Cardiac septum (tissue), 1 donor: ENCODE measurements around the gene STON1. TPM values are rescaled to one million over a fixed set of nuclear protein-coding genes. Genes with fewer than 3 reads are reported as not detected.
"Not testable (repeated sequence)": the region's sequence is repeated elsewhere in the genome, so short reads cannot be mapped to it uniquely, and the experiment has no call there.

Experiments
- DNase-seq: peaks from one replicate; pipeline ENCODE4 v3.0.0-alpha.2; 2020; ENCODE audit warnings: low spot score
- intact Hi-C: fragments of 100-400 bp; cut with DNase I; formaldehyde crosslinking; loops from one replicate; pipeline ENCODE4 v1.14.0; 2022
- total RNA-seq: library from RNA; stranded (reverse); fragmentation: NEBNext Ultra II Directional; extraction: Animal tissue kit (Norgen Biotek cat#: 25700); gene quantifications from one replicate; pipeline ENCODE4 v1.2.1, GENCODE V29; 2021
- donor health status: DM: no; HTN: no; CAD: no.

The STON1 gene
- total RNA-seq, 1 donor from 2014 or later = 6.7 TPM

DNA sequence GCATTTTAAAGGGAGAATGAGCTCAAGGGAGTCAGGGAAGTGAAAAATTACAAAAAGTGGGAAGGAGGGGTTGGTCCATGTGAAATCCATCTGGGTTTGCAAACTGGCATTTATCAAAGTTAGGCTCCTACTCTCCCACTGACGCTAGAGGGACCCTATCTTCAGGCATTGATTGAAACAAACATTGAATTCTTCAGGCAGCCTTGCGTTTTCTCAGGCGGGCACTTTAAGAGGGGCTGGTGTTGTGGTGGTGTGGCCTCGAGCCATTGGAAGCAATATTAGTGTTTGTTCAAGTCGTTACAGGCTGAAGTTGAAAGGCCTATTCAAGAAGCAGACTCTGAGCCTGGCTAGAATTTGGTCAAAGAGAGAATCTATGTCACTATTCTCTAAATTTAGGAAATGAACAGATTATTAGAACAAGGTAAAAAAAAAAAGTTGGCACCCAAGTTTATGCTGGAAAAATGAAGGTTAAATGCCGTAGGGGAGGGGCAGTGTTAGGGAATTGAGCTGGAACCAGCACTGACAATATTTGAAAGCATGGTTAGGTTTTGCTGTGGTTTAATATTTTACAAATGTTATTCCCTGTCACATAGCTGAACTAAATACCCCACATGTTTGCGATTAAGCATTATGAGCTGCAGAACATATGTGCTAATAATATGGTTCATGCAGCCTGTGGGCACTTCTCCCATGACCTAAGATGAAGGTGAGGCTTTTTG is 36.8 kb downstream of the STON1 start:
- intact Hi-C loops = no loop called here
- DNase-seq = no peak

DNA sequence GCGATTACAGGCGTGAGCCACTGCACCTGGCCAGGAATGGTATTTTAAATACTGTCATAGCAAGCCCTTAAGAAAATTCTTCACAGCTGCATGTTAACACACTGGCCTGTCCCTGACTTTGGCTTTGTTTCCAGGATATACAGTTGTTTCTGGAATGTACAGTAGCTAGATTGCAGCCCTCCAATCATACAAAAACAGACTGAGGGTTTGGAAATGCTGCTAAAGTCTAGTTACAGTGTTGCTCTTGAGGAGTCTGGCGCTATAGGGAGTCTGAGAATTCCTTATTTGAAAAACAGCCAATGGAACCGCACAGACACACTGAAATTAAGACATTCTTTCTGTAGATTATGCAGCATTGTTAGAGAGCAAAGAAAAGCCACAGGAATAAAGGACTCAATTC is 37.7 kb downstream of the STON1 start:
- no peak for DNase-seq
- intact Hi-C loops = no loop called here

DNA sequence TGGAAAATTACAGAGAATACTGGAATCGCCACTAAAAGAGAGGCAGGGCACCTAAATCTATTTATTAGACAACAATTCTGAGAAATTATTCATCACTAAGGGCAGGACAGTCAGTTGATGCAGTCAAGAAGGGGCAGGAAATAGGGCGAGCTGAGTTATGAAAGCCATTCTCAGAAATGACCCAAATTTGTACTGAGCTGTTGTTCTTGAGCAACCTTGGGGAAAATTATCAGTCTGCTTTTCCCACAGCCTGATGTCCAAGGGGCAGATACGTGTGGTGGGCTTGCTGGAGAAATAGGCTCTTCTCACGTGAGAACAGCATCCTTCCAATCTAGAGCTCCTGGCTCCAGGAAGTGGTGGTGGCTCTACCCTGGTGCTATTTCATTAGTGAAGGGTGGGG is 38.6 kb downstream of the STON1 start:
- intact Hi-C loops = no loop called here
- no peak for DNase-seq

DNA sequence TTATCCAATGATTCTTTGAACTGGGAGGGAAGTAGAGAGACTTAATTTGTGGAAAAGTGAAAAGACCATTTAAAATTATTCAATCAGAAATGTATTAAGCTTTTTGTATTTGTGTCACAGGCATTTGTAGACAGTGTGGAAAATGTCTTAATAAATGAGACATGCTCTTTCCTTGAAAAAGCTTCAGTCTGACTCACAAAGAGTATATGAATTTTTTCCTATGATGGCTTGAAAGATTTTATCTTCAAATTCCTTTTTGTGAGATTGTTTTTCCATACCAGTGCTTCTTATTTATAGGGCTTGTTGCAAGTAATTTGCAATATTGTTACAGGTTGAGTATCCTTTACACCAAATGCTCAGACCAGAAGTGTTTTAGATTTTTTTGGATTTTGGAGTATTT is 39.5 kb downstream of the STON1 start:
- intact Hi-C loops = no loop called here
- DNase-seq = no peak

DNA sequence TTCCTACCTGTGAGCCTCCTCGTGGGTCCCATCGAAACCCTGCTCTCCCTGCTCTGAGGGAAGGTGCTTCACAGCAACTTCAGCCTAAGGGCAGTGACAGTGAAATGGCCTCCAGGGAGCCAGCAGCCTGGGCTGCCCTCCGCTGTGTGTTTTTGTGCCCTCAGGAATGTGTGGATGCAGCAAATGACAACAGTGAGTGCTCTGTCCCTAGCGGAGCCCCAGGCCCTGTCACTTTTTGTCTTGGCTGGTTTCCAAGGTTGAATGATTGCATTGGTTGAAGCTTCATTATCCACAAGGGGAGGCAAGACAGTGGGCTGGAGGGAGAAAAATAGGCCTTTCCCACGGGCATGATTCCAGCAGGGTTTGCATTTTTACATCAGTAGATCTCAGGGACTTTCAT is 42.9 kb downstream of the STON1 start:
- intact Hi-C loops = no loop called here
- no peak for DNase-seq

DNA sequence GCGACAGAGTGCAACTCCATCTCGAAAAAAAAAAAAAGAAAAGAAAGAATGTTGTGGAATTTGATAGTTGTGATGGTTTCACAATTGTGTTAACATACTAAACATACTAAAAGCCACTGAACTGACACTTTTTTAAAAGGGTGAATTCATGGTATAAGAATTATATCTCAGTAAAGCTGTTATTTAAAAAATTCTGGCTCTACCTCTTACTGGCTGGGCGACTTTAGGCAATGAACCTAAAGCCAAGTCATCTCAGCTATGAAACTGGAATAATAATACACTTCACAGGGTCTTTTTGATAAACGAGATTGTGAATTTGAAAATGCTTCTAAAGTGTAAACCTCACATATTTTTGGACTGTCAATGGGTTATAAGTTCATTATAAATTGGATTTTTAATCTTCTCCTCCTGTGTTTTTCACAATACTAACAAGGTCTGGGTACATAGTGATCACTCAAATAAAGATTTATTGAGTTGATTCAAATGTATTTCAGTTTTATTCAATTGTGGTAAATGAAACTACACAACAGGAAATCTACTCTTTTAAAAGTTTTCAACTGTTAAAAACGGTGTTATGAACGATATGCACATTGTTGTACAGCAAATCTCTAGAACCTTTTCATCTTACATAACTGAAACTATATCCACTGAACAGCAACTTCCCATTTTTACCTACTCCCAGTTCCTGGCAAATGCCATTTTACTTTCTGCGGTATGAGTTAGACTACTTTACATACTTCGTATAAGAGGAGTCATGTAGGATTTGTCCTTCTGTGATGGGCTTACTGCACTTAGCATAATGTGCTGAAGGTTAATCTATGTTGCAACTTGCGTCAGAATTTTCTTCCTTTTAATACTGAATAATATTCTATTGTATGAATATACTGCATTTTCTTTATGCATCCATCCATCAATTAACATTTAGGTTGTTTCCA is 44.7 kb downstream of the STON1 start:
- intact Hi-C loops = no loop called here
- DNase-seq = no peak

DNA sequence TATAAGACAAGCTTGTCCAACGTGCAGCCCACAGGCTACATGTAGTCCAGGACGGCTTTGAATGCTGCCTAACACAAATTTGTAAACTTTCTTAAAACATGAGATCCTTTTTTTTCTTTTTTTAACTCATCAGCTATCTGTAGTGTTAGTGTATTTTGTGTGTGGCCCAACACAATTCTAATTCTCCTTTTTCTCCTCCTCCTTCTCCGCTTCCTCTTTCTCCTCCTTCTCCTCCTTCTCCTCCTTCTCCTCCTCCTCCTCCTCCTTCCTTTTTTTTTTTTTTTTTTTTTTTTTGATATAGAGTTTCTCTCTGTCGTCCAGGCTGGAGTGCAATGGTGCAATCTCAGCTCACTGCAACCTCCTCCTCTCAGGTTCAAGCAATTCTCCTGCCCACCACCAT is 48.4 kb downstream of the STON1 start:
- intact Hi-C loops = no loop called here
- DNase-seq = no peak

DNA sequence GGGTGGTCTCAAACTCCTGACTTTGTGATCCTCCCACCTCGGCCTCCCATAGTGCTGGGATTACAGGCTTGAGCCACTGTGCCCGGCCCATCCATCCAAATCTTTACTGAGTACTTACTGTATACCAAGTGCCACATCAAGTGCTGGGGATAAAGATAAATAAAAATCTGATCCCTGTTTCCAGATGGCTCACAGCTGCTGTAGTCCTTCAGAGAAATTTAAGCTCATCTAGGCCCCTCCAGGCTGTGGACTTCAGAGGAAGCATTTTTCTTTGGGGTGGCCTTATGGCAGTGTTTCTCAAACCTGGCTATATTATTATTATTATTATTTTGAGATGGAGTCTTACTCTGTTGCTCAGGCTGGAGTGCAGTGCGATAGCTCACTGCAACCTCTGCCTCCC is 54.0 kb downstream of the STON1 start:
- intact Hi-C loops = loop anchor here (10.0 kb wide), 1 partner anchor 109 kb away; no protein-coding TSS in a partner anchor
- no peak for DNase-seq

DNA sequence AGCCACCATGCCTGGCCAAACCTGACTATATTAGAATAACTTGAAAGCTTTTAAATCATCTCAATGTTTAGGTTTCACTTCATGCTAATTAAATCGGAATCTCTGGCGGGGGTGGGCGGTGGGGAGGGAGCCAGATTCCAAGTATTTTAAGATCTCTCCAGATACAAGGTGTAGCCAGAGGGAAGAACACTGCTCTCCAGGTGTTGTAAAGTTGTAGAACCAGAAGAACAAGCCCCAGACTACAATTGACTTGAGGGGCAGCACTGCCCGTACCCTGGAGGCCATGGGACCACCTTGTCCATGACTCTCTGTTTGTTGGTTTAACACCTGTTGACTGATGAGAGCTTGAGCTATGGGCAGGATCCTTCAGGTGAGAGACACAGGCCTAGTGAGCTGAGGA is 54.6 kb downstream of the STON1 start:
- no peak for DNase-seq
- intact Hi-C loops = loop anchor here (10.0 kb wide), 1 partner anchor 110 kb away; no protein-coding TSS in a partner anchor

DNA sequence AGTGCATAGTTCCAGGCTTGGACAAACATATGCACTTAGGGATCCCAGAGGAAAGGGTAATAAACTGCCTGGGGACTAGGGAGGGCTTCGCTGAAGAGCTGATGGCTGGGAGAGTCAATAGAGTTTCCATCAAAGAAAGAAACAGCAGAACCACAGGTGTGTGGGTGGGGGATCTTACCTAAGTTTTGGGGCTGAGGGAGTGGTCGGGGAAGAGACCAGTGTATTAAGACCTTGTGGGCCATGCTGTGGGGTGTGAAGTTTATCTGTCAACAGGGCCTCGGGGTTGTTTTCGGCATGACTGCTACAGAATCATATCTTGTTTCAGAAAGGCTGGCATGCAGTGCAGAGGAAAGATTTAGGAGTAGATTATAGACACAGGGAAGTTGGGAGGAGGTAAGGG is 56.5 kb downstream of the STON1 start:
- no peak for DNase-seq
- intact Hi-C loops = loop anchor here (10.0 kb wide), 1 partner anchor 112 kb away; no protein-coding TSS in a partner anchor

DNA sequence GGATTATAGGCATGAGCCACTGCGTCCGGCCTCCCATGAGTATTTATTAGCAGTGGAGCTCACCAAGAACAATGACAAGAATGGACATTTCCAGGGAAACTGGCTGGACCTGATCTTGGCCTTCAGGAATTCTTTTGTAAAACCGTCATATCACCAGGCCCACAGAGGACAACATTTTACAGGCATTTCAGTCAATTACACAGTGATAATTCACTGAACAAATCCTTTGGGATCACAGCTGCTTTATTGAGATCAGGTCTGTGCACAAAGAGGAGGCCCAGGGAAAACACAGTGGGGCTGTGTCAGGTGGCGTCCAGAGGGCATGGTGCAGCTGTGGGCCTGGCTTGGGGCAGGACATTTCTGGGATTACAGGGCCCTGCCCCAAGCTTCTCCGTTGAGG is 57.6 kb downstream of the STON1 start:
- no peak for DNase-seq
- intact Hi-C loops = loop anchor here (10.0 kb wide), 1 partner anchor 113 kb away; no protein-coding TSS in a partner anchor

DNA sequence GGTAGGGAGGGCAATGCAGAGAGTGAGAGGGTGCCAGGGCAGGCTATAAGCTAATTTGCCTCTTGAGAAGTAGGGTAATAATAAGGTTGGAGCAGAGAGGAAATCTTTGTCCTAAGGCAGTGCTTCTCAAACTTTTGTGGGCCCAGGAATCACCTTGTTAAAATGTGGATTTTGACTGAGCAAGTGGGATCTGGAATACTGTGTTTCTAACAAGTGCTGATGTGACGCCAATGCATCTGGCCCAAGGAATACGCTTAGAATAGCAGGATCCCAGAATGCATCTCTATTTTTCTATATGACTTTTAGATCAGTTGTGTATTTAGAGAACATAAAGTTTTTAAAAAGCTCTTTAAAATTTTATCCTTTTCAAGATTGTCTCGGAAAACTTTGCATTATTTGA is 58.0 kb downstream of the STON1 start:
- DNase-seq = no peak
- intact Hi-C loops = loop anchor here (10.0 kb wide), 1 partner anchor 113 kb away; no protein-coding TSS in a partner anchor

DNA sequence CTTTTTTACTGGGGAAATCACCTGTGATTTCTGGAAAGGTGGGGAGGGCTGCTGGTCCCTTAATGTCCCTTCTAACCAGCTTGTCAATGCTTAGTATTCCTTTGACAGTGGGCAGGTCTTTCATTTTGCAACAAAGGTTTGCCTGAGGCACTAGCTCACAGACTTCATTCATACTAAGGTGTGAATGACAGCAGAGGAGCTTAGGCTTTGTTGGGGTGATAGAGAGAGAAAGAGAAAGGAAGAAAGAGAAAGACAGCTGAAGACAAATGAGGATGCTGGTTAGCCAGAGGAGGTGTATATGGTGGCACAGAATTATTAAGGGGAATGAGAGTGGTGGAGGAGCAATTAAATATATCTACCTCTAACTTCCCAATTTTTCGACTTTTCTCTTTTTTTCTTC is 58.8 kb downstream of the STON1 start:
- DNase-seq = no peak
- intact Hi-C loops = loop anchor here (10.0 kb wide), 1 partner anchor 114 kb away; no protein-coding TSS in a partner anchor

DNA sequence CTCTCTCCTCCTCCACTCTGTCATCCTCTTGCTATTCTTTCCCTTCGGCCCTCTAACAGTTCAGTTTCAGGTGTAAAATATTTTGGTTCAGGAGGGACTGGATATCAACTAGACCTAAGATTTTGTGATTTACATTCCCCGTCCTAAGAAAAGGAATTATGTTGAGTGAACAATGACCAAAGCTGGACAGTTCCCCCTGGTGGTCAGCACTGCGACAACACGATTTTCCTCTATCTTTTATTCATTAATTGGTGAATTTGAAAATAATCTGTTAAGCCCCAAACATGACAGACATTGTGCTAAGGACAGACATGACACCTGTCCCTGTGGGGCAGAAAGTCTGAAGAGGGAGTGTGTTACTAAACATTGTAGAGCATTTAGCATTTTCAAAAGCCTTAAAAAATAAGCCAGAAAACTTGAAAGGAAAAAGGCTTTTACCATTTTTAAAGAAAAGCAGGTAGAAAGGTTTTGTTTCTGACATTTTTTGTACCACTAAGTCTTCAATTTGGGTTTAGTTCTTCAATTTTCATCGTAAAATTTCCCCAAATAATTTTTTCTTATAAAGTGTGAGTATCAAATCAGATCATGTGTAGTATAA is 59.3 kb downstream of the STON1 start:
- DNase-seq = no peak
- intact Hi-C loops = loop anchor here (10.0 kb wide), 1 partner anchor 114 kb away; no protein-coding TSS in a partner anchor

DNA sequence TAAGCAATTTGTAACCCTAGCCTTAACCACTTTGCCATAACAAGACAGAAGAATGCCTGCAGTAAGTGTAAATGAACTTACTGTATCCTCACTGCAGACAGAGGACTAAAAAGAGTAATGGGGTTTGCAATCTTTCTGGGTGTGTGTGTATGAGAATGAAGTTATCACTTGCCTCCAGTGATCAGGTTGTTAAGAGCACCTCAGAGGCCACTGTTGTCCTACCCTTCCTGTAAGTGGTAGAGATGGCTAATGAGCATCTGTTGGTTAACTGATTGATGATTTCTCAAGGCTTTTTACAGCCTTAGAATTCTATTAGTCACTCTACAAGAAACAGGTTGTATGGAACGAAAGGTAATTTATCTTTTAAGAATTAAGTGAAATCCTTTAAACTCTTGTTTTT is 60.1 kb downstream of the STON1 start:
- intact Hi-C loops = no loop called here
- no peak for DNase-seq

DNA sequence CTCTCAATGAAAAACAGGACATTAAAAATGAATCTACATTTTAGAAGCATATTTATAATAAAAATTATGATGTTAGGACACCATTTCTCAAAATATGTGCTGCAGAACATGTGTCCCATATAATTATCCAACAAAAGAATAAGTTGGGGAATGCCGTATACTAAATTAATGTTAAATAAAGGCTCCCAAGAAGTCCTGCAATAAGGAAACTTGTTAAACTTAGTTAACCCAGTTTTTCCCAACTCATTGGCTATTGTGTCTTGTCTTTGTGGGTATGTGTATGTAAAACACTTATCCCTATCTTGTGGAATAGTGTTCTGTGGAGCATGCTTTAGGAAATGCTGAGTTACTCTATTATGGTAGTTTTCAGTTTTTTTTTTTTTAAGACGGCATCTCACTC is 62.1 kb downstream of the STON1 start:
- DNase-seq = no peak
- intact Hi-C loops = no loop called here

DNA sequence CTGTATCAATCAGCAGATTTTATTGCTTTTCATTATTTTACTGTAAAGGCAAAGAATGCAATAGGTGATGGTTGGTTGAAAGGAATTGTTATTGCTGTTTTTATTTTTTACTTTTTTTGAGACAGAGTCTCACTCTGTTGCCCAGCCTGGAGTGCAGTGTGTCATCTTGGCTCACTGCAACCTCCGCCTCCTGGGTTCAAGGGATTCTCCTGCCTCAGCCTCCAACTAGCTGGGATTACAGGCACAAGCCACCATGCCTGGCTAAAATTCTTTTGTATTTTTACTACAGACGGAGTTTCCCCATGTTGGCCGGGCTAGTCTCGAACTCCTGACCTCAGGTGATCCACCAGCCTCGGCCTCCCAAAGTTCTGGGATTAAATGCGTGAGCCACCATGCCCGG is 66.8 kb downstream of the STON1 start:
- DNase-seq, intact Hi-C loops: not testable (repeated sequence)

DNA sequence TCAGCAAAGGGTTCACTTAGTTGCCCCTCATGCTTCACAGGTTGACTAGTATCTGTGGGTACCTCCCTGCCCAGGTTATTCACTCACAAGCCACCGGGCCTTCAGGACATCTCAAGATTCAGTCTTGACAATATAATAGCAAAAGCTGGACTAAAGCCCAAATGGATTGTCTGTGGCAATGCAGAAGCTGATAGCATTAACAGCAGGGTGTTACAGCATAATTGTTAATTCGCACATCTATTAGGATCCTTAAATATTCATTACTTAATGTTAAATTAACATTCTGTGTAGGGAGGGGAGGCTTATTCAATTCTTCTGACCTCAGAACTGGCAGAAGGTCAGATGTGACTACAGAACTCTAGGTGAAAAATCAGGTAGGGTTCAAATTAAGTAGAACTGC is 67.5 kb downstream of the STON1 start:
- no peak for DNase-seq
- intact Hi-C loops = no loop called here

DNA sequence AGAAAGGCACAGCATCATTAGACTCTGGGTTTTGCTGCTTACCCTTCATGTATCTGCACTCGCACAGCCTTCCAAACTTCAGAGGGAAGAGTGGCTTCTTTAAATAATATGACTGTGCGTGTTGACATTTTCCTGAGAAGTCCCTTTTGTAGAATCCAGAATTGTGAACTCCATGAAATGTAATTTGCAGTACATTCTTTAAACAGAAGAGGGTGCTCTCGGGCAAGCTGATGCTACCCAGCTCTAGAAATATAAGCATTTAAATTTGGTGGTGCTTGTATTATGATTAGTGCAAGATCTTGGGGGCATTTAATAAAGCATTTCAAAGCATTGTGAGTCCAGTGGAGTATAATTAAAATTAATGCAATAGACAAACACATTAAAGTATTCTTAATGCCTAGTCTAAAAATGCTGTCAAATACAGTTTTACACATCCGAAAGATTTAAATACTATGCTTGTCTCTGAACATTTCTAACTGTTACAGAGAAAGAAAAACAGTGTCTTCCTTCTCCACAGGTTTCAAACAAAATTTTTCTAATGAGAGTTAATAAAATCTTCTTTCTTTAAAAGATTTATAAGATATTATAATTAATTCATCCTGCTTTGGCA is 70.4 kb downstream of the STON1 start:
- DNase-seq = no peak
- intact Hi-C loops = loop anchor here (5.0 to 10.0 kb wide), 2 partner anchors 127 to 1804 kb away; no protein-coding TSS in a partner anchor

DNA sequence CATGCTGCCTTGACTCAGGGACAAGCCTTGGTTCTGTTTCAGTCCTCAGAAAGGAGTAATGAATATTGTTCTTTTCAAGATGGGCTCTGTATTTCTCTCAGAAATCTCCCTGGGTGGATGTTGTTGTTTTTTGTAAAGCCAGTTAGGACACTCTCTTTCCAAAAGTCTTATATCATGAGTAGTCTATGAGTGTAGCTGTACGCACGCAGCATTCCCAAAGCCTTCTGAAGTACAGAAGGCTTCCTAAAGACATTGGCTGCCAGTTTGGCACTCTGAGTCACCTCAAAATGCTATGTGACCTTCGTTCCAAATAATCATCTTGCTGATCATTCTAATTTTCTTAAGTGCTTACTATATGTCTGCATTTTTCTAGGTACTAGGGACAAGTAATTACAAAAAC is 71.0 kb downstream of the STON1 start:
- DNase-seq = no peak
- intact Hi-C loops = loop anchor here (5.0 to 10.0 kb wide), 2 partner anchors 126 to 1804 kb away; no protein-coding TSS in a partner anchor
